ENCODE results near the gene FKBP5.
"Not testable (repeated sequence)": the region's sequence is repeated elsewhere in the genome, so short reads cannot be mapped to it uniquely, and the experiment has no call there.

Gene FKBP5

GRCh38 chr6:35607517-35608233 is 81.0 kb downstream of the FKBP5 start:
- DNase-seq: no peak

DNA sequence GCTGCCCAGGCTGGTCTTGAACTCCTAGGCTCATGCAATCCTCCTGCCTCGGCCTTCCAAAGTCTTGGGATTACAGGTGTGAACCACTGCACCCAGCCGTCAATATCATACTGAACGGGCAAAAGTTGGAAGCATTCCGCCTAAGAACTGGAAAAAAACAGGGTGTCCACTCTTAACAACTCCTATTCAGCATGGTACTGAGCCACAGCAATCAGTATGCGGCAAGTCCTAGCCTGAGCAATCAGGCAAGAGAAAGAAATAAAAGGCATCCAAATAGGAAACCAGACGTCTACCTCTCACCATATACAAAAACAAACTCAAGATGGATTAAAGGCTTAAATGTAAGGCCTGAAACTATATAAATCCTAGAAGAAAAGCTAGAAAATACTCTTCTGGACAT is 83.1 kb downstream of the FKBP5 start:
- DNase-seq: no peak

DNA sequence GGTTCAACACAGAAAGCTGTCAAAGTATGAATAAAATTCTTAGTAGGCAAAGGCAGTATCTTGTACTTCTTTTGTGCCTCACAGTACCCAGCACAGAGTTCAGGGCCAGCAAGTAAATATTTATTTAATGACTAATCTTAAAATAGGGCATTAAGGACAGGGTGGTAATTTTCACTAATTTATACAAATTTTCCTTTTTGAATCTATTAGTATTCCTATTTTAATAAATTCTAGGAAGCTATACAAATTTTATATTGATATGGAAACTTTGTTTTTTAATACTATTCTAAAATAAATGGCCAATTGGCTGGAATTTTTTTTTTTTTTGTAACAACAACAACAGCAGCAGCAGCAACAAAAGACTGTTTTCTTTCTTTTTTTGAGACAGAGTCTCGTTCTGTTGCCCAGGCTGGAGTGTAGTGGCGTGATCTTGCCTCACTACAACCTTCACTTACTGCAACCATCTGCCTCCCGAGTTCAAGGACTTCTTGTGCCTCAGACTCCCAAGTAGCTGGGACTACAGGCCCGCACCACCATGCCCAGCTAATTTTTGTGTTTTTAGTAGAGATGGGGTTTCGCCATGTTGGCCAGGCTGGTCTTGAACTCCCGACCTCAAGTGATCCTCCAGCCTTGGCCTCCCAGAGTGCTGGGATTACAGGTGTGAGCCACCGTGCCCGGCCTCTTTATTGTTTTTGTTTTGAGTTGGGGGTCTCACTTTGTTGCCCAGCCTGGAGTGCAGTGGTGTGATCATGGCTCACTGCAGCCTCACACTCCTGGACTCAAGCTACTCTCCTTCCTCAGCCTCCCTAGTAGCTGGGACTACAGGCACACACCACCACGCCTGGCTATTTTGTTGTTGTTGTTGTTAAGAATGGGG is 85.2 kb downstream of the FKBP5 start:
- DNase-seq: no peak

DNA sequence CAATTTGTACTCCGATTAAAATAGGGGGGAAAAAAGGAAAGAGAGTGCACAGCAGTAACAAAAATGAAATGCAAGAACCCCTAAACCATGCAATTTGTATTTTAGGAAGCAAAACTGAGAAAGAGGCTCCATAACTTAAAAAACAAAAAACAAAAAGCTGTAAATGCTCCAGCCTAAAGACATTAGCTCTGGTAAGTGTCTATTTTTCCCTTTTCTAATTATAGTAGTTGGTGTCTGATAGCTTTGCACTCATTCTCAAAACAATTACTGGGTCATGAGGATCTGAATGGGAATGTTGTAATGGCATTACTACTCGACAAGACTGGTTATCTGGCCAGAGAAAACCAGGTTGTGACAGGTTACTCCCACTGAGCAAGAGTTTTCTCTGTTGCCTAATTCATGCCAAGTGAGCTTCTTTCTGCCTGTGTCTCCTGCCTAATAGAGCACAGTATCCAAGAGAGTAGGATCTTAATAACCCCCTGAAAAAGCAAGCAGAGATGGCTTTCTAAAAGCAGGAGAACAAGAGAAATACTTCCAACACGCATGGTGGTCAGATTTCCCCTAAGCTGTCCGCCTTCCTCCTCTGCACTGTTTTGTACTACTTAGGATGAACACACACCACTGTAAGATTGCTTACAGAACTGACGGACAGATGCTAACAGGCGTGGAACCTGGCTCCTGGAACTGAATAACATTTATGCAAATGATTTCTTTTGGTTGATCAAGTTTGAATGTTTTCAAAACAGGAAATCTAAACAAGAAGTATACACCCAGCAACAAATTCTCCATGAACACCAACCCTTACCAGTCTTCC is 86.4 kb downstream of the FKBP5 start:
- DNase-seq: no peak

DNA sequence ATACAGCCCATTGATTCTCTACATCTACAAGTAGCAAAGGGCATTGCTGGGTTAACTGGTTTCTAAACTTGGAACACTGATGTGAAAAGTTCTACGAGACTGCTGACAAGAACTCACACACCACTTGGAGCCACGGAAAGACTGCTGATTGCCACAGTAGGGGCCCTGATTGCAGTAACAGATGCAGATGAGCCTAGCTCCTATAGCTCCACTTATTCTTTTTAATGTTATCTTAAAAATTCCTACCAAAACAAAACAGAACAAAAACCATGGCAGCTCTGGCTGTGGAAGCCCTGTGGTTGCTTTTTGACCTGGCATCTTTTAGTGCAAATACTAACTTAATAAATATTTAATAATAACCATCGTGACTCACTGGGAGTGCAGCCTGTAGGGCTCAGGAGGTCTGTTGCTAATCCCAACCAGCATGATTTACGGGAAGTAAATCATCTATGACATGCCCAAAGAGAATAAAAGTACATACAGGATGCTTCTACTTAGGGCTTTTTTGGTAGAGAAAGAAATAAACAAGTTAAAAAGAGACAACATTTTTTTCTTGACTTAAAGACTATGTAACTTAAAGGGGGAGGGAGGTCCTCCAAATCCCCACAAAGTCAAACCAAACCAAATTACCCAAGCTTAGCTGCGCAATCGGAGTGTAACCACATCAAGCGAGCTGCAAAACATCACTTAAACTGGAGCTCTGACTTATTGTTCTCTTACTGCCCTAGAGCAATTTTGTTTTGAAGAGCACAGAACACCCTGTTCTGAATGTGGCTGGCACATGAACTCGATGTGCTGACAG is 87.2 kb downstream of the FKBP5 start:
- DNase-seq: no peak

GRCh38 chr6:35600659-35601125 is 88.0 kb downstream of the FKBP5 start:
- no peak for DNase-seq

DNA sequence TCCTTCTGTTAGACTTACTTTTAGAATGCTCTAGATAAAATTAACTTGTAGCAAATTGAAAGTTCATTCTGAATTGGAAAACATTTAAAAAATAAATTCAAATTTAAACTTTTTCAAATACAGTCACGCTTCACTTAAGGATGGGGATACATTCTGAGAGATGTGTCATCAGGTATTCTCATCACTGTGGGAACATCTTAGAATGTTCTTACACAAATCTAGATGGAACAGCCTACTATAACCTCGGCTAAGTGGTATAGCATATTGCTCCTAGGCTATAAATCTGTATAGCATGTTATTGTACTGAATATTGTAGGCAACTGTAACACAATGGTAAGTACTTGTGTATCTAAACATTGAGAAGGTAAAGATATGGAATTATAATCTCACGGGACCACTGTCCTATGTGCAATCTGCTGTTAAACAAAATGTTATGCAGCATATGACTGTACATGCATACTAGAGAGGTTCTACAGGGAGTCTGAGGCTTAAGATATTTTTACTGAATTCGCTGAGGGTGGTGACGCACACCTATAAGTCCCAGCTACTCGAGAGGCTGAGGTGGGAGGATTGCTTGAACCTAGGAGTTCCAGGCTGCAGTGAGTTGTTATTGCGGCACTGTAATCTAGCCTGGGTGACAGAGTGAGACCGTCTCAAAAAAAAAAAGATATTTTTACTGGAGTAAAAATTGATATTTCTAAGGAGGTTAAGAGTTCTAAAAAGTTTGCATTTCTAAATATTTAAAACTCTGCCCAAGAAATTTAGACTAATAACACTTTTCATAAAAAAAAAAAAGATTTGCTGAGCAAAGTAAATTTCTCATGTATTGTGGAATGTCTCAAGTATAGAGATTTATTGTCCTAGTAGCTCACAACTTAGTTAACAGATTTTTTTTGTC is 88.7 kb downstream of the FKBP5 start:
- DNase-seq: no peak

DNA sequence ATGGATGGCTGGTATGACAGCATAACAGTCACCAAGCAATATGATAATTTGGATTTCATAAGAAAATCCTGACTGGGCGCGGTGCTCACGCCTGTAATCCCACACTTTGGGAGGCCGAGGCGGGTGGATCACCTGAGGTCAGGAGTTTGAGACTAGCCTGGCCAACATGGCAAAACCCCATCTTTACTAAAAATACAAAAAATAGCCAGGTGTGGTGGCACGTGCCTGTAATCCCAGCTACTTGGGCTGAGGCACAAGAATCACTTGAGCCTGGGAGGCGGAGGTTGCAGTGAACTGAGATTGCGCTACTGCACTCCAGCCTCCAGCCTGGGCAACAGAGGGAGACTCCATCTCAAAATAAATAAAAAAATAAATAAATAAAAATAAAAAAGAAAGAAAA is 90.1 kb downstream of the FKBP5 start:
- not testable (repeated sequence) for DNase-seq

DNA sequence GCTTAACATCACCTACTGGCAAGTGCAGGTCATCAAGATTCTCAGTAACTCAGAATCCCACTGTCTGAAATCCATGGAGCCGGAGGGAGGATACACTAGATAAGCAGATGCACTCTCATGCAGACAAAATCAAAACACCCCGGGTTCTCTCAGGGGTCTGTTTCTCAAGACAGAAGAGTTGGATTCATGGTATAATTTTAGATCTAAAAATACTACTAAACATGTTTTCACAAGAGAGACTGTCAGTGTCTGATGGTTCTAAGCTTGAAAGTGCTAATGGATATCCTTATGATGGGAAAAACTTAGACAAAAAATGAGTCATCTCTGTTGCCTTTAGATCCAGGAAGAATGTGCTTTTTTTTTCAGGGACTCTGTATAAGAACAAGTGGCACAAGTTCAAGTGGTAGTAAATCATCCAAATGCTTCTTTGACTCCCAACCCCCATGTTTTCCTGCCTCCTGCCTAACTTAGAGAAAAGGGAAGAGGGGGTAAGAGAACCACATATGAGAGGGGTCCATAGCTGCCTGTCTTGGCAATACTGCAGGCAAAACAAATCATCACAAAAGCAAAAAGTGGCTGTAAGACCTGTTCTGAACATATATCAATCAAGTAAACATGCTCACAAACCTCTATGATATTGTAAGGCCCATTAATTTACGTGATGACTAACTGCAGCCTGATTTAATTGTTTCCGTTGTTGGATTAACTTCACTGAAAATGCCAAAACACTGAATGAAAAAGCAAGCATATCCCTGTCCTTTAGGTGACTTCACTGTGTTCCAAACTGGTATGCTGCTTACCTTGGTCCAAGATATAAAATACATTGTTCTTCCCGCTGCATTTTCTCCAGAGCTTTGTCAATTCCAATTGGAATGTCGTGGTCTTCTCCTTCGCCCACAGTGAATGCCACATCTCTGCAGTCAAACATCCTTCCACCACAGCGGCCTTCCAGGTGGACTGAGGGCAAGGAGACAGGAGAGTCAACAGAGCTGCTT is 92.0 kb downstream of the FKBP5 start:
- no peak for DNase-seq

- DNase-seq: no peak
Measured at GRCh38 chr6:35594503-35595186, 94.1 kb downstream of the FKBP5 start.

- no peak for DNase-seq
Measured at GRCh38 chr6:35592178-35592577, 96.5 kb downstream of the FKBP5 start.

- DNase-seq: no peak
Measured at GRCh38 chr6:35590622-35591066, 98.1 kb downstream of the FKBP5 start.

DNA sequence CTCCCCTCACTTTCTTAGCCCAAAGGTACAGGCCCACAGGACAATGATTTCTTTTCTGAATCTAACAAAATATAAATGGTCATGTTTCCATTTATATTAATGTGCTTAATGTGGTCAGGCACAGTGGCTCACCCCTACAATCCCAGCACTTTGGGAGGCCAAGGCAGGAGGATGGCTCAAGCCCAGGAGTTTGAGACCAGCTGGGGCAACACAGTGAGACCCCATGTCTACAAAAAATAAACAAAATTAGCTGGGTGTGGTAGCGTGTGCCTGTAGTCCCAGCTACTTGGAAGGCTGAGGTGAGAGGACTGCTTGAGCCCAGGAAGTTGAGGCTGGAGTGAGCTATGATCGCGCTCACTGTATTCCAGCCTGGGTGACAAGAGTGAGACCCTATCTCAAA is 98.8 kb downstream of the FKBP5 start:
- DNase-seq: no peak

DNA sequence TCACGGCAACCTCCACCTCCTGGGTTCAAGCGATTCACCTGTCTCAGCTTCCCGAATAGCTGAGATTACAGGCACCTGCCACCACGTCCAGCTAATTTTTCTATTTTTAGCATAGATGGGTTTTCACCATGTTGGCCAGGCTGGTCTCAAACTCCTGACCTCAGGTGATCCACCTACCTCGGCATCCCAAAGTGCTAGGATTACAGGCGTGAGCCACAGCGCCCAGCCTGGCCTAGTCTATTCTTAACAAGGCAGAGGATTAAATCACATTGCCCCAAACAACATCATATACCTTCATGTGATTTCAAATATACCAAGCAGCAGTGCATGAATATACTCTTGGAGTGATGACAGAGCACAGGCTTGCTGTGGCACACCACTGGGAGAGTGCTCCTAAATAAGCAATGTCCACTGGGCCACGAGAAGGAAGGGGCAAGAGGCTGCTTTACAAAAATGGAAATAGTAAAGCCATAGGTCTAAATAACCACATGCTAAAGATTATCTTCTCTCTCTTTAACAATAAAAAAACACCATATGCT is 99.4 kb downstream of the FKBP5 start:
- no peak for DNase-seq

GRCh38 chr6:35587167-35587566 is 101.5 kb downstream of the FKBP5 start:
- no peak for DNase-seq

DNA sequence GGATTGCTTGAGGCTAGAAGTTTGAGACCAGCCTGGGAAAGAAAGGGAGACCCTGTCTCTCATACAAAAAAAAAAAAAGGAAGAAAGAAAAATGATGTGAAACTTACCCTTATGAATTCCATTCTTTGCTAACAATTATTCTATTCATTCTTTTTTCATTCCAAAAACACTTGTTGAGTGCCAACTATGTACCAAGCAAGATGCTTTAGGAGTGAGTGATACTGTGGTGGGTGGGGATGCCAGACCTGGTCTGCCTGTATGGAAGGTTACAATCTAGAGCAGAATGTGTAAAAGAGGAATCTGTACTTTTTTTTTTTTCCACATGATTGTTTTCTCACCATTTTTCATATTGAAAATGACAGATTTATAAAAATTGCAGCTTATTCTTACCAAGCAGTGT is 102.2 kb downstream of the FKBP5 start:
- DNase-seq: no peak

- DNase-seq: no peak
Measured at GRCh38 chr6:35585658-35586057, 103.1 kb downstream of the FKBP5 start.

GRCh38 chr6:35583893-35584688 is 104.6 kb downstream of the FKBP5 start:
- peak; percentile 15 for DNase-seq

Data from NCI-H524 treated with DMSO at 0.1 percent for 48 hours (cell line).